ENCODE data around the gene LPAR1. TPM values are rescaled to one million over a fixed set of nuclear protein-coding genes. Genes with fewer than 3 reads are reported as not detected.

LPAR1 gene
- total RNA-seq, 1 donor from 2014 or later = 67.6 TPM

- DNase-seq (ENCODE audit: low spot score) = peak; percentile 46
Observed at GRCh38 chr9:111037356-111037707, 938 bp downstream of the LPAR1 start.

GRCh38 chr9:111036946-111037345 is 1.3 kb downstream of the LPAR1 start:
- no peak for DNase-seq (ENCODE audit: low spot score)

- DNase-seq (ENCODE audit: low spot score) = peak; percentile 64
Observed at GRCh38 chr9:111036429-111036789, 1.9 kb downstream of the LPAR1 start.

DNA sequence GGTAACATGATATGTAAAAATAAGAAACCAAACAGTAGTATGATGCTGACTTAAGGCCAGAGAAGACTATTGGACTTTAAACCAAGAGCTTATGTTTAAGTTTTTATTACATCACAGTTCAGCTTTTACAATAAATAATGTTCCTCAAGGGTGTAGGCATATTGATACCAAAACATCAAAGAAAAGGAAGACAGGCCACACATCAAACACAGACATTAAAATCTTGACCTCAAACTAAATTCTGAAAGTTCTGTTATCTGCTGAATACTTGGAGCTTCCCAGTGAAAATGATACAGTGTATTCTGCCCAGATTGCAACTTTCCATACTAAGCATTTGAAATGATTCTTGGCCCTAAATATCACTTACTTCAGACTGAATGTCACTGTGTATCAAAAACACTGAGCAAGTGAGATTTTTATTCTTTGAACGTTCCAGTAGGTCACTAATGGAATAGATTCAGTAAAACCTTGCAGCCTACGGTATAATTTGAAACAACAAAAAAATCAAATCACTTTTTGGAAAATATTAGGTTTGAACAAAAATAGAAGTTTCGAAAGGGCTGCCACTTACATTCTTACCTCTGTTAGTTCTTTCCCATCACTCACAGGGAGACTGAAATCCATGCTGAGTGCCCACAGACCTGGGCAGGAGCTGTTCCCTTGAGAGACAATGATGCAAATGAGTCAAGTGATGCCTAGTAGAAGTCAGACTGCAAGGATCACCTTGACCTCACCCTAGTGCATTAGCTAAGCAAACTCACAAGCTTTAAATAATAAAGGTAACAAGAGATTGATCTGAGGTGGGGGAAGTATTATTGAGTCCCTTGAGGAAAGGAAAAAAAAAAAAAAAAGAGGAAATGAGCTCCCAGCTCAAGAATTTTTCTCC is 2.5 kb downstream of the LPAR1 start:
- no peak for DNase-seq (ENCODE audit: low spot score)

- DNase-seq (ENCODE audit: low spot score) = no peak
Observed at GRCh38 chr9:111034898-111035539, 3.3 kb downstream of the LPAR1 start.

- no peak for DNase-seq (ENCODE audit: low spot score)
Observed at GRCh38 chr9:111034170-111034897, 3.9 kb downstream of the LPAR1 start.

DNA sequence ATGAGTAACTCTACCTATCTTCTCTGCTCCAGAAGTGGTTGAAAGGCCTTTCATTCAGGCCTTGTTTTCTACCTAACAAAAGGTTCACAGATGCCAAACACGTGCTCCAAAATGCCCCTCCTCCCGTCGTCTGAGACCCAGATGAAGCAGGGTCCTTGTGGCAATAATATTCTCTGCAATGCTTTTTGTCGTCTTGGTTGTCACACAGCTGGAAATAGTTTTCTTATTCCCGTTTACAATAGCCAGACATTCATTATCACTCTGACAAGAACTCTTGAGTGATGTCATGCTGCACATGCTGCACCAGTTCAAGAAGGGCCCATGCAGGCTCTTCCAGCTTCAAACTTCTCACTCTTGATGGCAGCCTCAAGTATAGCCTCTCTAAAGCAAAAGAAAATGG is 7.8 kb downstream of the LPAR1 start:
- no peak for DNase-seq (ENCODE audit: low spot score)

DNA sequence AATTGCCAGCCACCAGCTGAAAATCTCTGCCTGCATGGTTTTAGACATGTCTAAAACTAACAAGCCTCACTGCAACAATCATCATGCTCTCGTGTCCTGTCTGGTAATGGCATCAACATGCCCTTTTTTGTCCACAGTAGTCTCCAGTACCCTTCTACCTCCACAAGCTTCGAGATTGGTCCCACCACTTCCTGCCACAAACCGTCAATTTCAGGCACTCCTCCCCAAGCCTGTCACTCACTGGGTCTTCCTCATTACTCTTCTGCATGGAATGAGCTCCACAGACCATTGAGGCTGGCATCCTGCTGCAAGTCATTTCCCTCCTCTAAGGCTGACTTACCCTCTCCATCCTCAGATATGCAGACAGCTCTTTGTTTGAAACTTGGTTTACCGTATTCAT is 9.0 kb downstream of the LPAR1 start:
- DNase-seq (ENCODE audit: low spot score) = no peak

- DNase-seq (ENCODE audit: low spot score) = no peak
Observed at GRCh38 chr9:111027798-111028197, 10.5 kb downstream of the LPAR1 start.

DNA sequence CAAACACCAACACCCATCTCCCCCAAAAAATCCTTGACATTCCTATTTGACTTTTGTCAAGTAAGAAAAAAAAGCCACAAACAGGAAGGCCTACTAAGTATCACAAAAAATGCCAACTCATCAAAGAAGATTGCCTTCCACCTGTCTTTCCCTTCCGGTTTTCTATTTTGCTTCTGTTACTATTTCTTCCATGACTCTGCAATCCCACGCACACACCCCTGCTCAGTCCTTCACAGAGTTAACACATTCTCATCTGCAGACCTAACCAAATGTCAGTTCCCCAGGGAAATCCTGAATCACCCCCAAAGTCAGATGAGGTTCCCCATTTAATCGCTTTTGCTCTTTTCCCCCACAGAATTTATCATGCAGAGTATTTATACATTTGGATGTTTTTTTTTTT is 15.1 kb downstream of the LPAR1 start:
- DNase-seq (ENCODE audit: low spot score) = no peak

DNA sequence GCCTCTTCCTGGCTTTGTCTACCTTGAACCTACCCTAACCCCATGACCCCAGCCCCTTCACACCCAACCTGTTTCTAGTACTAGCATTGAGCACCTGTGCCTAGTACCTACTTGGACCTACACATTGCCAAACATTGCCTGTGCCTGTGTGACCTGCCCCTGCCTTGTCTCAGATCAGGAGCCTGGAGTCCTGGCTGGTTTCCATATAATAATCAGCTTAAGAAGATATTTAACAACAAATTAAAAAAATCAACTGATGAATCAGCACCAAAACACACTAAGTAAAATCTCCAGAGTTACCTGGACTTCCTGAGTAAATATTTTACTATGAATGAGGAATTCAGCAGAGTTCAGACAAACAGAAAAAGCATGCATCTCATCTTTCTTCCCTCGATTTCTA is 17.7 kb downstream of the LPAR1 start:
- DNase-seq (ENCODE audit: low spot score) = no peak

DNA sequence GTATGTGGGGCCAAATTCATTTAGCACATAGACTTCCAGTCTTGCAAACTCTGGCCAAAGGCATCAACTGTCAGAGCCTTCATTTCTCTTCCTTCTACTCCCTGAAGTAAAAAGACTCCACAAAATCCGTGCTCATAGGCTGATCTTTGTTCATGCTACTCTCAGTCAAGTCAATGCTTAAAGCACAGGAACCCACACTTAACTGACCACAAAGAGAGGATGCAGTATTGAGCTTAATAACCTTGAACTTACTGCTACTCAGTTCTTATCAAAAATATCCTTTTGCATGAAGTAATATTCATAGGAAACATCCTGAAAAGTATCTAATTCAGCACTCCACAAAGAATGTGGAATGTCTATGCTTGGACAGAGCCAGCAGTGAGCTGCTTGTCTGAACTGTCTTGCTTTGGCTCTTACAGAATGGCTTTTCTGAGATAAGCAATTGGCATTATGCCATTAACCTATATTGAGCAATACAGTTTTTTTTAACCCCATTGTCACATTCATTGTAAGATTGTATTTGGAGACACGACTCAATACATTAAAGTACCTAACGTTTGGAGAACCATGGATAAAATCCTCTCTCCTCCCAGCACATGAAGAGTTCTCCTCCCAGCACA is 21.7 kb downstream of the LPAR1 start:
- no peak for DNase-seq (ENCODE audit: low spot score)

DNA sequence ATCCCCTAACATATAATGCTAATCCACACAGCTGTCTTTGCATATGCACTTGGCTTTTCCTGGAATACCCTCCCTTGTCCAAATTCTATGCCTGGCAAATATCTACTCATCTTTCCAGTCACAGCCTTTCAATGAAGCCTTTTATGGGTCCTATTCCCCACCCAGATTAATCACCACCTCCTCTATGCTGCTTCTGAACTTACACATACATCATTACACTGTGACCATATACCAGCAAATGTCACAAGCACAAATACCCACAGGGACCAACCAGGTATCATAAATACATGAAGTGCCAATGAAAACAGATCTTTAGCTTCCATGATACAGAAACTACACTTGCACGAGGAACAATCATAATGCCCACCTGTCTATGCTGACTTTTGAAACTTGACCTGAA is 22.3 kb downstream of the LPAR1 start:
- no peak for DNase-seq (ENCODE audit: low spot score)

DNA sequence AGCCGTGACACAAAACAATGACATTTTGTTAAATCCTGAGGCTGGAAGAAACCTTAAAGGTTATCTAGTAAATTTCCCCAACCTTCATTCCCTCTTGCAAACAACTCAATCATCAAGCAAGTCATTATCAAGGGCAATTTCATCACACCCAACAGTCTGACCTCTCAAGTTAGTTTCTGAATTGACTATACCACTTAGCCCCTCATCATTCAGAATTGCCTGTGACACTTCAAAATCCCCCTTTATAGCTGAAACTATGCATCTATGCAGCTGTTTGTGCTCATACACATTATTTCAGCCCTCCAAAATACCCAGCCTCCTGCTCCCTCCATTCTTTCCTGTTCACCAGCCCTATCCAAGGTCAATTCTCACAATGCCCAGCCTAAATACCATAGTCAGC is 24.6 kb downstream of the LPAR1 start:
- no peak for DNase-seq (ENCODE audit: low spot score)

- no peak for DNase-seq (ENCODE audit: low spot score)
Observed at GRCh38 chr9:111013250-111013649, 25.0 kb downstream of the LPAR1 start.

- DNase-seq (ENCODE audit: low spot score) = no peak
Observed at GRCh38 chr9:111008158-111009075, 29.9 kb downstream of the LPAR1 start.

DNA sequence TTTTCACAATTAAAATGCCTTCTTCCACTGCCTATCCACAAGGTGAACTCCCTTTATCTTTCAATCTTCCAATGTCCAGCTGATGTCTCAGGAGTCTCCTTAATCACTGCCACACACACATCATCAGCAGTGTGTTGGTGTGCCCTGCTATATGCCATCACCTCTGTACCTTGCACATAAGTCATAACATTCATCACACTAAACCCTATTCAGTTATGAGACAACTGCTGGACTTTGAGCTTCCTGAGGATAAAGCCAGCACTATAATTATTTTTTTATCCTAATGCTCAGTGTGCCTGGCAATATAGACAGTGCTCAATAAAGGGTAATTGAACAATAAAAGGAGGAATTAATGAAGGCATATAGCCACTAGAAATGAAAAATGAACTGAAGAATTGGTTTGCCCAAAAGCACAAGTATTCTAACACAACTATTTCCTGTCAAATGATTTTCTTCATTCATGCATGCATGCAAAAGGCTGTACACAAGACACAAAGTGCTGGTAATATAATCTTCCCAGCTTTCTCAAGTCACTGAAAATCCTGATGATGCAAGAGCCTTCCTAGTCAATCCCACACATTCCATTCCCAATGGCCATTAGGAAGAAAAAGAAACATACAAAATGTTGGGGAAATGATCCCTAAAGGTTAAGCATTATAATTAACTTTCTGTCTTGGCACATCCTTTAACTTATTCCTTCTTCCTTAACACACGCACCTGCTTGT is 32.4 kb downstream of the LPAR1 start:
- DNase-seq (ENCODE audit: low spot score) = no peak

DNA sequence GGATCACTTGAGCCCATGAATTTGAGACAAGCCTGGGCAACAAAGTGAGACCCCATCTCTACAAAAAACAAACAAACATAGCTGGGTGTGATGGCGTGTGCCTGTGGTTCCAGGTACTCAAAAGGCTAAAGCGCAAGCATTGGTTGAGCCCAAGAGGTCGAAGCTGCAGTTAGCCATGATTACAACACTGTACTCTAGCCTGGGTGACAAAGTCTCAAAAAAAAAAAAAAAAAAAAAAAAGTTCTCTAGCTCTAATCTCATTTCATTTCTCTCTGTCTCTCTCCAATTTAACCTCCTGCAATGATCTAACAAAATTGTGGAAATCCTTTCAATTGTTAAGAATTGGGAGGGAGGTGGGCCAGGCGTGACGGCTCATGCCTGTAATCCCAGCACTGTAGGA is 33.3 kb downstream of the LPAR1 start:
- no peak for DNase-seq (ENCODE audit: low spot score)

GRCh38 chr9:111003182-111003581 is 35.1 kb downstream of the LPAR1 start:
- DNase-seq (ENCODE audit: low spot score) = no peak

DNA sequence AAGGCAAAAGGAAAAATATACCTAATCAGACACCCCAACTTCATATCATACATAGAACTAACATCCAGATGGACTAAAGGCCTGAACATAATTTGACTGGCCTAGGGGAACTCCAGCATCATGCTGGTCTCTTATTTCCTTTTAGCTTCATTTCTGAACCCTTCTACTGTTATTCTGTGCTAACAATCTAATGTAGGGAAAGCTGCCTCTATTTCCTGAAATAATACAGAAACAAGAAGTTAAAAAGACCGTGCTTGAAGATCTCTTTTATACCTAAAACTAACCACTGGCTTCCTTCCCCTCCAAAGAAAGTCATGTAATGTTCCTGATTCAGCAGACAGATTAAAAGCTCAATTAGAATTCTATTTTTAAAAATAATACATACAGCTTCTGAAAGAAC is 36.7 kb downstream of the LPAR1 start:
- no peak for DNase-seq (ENCODE audit: low spot score)

DNA sequence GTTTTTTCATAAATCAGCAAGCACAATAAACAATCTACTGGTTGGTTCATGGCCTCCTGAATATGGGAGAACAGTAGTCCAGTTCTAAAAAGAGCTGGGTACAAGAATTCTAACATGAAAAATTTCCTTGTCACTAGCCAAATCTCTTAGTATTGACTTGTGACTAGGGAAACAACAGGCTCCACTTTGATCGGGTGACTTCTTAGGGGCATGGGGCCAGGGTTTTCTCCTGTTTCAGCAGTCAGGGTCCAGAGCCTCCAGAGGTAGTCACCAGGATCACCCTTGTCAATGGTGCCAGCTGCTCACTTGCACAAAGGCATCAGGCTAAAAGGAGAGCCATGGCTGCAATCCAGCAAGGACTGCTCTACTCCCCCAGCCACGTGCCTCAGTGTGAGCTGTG is 38.1 kb downstream of the LPAR1 start:
- no peak for DNase-seq (ENCODE audit: low spot score)

All from ureter (tissue), 1 donor.